ENCODE data around the gene MAP1LC3B2.

MAP1LC3B2 gene

DNA sequence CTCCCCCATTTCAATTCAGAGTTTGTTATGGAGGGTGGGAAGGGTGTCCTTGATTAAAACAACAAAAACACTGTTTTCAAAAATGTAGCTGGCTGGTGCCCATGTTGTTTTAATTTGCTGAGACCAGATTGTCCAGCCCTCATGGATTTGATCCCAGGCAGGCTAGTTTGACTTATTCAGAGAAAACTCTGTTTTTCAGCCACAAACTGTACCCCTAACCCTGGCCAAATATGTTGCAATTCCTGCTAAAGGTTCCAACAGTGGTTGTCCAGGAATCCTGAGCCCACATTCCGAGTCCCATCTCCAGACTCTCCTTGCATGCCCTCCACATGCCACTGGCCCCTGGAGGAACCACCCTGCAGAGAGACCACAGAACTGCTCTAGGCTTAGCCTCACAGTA lies 36.0 kb downstream of the MAP1LC3B2 start:
- TF ChIP-seq SIN3A (IDR thresholded peaks at IDR 0.05; ENCODE audit: borderline replicate concordance, insufficient read depth, low read length) (no peak), FOXP2 (optimal IDR thresholded peaks at IDR 0.05; ENCODE audit: borderline replicate concordance, extremely low read depth, extremely low read length, insufficient read depth) (no peak), TAF1 (IDR thresholded peaks at IDR 0.05; ENCODE audit: borderline replicate concordance, insufficient read depth, low read length) (no peak), POLR2AphosphoS5 (IDR thresholded peaks at IDR 0.05; ENCODE audit: low read depth, low read length) (no peak)
- TF ChIP-seq, protein P1, sequence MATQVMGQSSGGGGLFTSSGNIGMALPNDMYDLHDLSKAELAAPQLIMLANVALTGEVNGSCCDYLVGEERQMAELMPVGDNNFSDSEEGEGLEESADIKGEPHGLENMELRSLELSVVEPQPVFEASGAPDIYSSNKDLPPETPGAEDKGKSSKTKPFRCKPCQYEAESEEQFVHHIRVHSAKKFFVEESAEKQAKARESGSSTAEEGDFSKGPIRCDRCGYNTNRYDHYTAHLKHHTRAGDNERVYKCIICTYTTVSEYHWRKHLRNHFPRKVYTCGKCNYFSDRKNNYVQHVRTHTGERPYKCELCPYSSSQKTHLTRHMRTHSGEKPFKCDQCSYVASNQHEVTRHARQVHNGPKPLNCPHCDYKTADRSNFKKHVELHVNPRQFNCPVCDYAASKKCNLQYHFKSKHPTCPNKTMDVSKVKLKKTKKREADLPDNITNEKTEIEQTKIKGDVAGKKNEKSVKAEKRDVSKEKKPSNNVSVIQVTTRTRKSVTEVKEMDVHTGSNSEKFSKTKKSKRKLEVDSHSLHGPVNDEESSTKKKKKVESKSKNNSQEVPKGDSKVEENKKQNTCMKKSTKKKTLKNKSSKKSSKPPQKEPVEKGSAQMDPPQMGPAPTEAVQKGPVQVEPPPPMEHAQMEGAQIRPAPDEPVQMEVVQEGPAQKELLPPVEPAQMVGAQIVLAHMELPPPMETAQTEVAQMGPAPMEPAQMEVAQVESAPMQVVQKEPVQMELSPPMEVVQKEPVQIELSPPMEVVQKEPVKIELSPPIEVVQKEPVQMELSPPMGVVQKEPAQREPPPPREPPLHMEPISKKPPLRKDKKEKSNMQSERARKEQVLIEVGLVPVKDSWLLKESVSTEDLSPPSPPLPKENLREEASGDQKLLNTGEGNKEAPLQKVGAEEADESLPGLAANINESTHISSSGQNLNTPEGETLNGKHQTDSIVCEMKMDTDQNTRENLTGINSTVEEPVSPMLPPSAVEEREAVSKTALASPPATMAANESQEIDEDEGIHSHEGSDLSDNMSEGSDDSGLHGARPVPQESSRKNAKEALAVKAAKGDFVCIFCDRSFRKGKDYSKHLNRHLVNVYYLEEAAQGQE (IDR thresholded peaks at IDR 0.05; ENCODE audit: insufficient read depth in 1 of 2, low read depth in 2 of 2, low read length in 2 of 2), result no peak

GRCh38 chr12:116595672-116596071 lies 36.5 kb downstream of the MAP1LC3B2 start:
- TF ChIP-seq TAF1 (IDR thresholded peaks at IDR 0.05; ENCODE audit: borderline replicate concordance, insufficient read depth, low read length) (no peak), FOXP2 (optimal IDR thresholded peaks at IDR 0.05; ENCODE audit: borderline replicate concordance, extremely low read depth, extremely low read length, insufficient read depth) (no peak), SIN3A (IDR thresholded peaks at IDR 0.05; ENCODE audit: borderline replicate concordance, insufficient read depth, low read length) (no peak), POLR2AphosphoS5 (IDR thresholded peaks at IDR 0.05; ENCODE audit: low read depth, low read length) (no peak)
- TF ChIP-seq, protein P1 (IDR thresholded peaks at IDR 0.05; ENCODE audit: insufficient read depth in 1 of 2, low read depth in 2 of 2, low read length in 2 of 2), result no peak

DNA sequence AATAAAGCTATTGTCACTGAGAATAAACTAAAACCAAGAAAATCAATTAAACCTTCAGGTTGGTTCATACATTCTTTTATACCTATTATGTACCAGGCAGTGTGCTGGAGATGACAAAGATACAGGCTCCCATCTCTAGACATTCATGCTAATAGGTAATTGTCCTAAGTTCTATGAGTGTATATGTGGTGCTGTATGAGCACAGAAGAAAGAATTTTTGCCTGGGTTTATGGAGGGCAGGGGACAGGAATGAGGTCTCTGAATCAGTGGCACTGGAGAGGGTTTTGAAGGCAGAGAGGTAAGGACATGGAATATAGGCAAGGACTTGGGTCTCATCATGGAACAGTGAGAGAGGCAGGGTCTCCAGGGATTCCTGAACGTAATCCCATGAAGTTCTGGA lies 38.7 kb downstream of the MAP1LC3B2 start:
- TF ChIP-seq TAF1 (IDR thresholded peaks at IDR 0.05; ENCODE audit: borderline replicate concordance, insufficient read depth, low read length) (no peak), SIN3A (IDR thresholded peaks at IDR 0.05; ENCODE audit: borderline replicate concordance, insufficient read depth, low read length) (no peak)
- TF ChIP-seq, protein P1 (IDR thresholded peaks at IDR 0.05; ENCODE audit: insufficient read depth in 1 of 2, low read depth in 2 of 2, low read length in 2 of 2), result no peak

- no peak for TF ChIP-seq TAF1 (IDR thresholded peaks at IDR 0.05; ENCODE audit: borderline replicate concordance, insufficient read depth, low read length)
- no peak for TF ChIP-seq SIN3A (IDR thresholded peaks at IDR 0.05; ENCODE audit: borderline replicate concordance, insufficient read depth, low read length)
- TF ChIP-seq, protein P1 (IDR thresholded peaks at IDR 0.05; ENCODE audit: insufficient read depth in 1 of 2, low read depth in 2 of 2, low read length in 2 of 2), result no peak
Observed at GRCh38 chr12:116598311-116599284, 39.4 kb downstream of the MAP1LC3B2 start.
